Endothelial cell of umbilical vein (primary cell): ENCODE data around the gene DLAT. TPM values are rescaled to one million over a fixed set of nuclear protein-coding genes. Genes with fewer than 3 reads are reported as not detected.

Experiments used
- BruUV-seq: library from RNA; stranded (reverse); fragments of 400-500 nt; replicated peaks from 2 replicates; lab custom pipeline; 2021; lab: Mats Ljungman, UMichigan
- CTCF ChIA-PET: fragments of 300-600, 350-600 bp; sonication (Branson Sonifier 250); formaldehyde crosslinking; loops from one replicate; lab custom pipeline; 2021; ENCODE audit warnings: antibody characterized with exemption, inconsistent platforms; lab: Charles Lee
- POLR2A ChIA-PET: fragments of 300-600, 350-600 bp; sonication (Branson Sonifier 250); formaldehyde crosslinking; loops from one replicate; lab custom pipeline; 2021; ENCODE audit warnings: antibody characterized with exemption, inconsistent platforms; lab: Charles Lee
- DNase-seq: peaks from one replicate; pipeline ENCODE4 v3.0.0-alpha.2; 2011; ENCODE audit warnings: low read depth, low spot score
- FAIRE-seq: peaks from 2 replicates; lab custom pipeline; 2011; peaks lifted over from hg19 to GRCh38; lab: Jason Lieb, UNC
- H2AFZ ChIP-seq: 2 replicates; pipeline ENCODE4 v1.6.0; 2012; ENCODE audit warnings: low read depth, low read length, control low read depth, inconsistent platforms
- H3K27ac ChIP-seq: 2 replicates; pipeline ENCODE4 v1.5.1; 2011; ENCODE audit warnings: low read depth, mild to moderate bottlenecking, control low read depth, low read length, moderate library complexity; ENCODE audit not compliant: insufficient read depth
- H3K27me3 ChIP-seq, 2 experiments: 2 replicates each; pipeline versions ENCODE4 v1.6.0 to v1.6.1; 2011; ENCODE audit warnings: low read length in 2 of 2, mixed read lengths in 1 of 2; ENCODE audit not compliant: control insufficient read depth in 2 of 2, insufficient read depth in 2 of 2
- H3K36me3 ChIP-seq, 2 experiments: 2 replicates in 1 of 2; 3 replicates in 1 of 2; pipeline ENCODE4 v1.5.1; 2011; ENCODE audit warnings: low read length in 2 of 2, mild to moderate bottlenecking in 1 of 2, moderate library complexity in 1 of 2; ENCODE audit not compliant: control insufficient read depth in 2 of 2, insufficient read depth in 2 of 2; ENCODE audit errors: extremely low read depth in 1 of 2
- H3K4me1 ChIP-seq: 3 replicates; pipeline ENCODE4 v1.5.1; 2011; ENCODE audit warnings: mild to moderate bottlenecking, low read length; ENCODE audit not compliant: control insufficient read depth, insufficient read depth; ENCODE audit errors: extremely low read depth
- H3K4me2 ChIP-seq: 2 replicates; pipeline ENCODE4 v1.6.1; 2011; ENCODE audit warnings: low read length, control low read depth, mixed read lengths; ENCODE audit not compliant: insufficient read depth
- H3K4me3 ChIP-seq, 3 experiments: fragments of 200-600 bp in 1 of 3; sonication (generic), shearing (Covaris generic) in 1 of 3; replicated peaks in 1 of 3; 2 replicates each; pipeline ENCODE4 v1.5.1; 2011 to 2016; ENCODE audit warnings: control low read depth in 3 of 3, low read length in 3 of 3, mild to moderate bottlenecking in 2 of 3, inconsistent platforms in 1 of 3, low read depth in 1 of 3, moderate library complexity in 1 of 3; ENCODE audit not compliant: insufficient read depth in 1 of 3
- H3K79me2 ChIP-seq: 2 replicates; pipeline ENCODE4 v1.6.0; 2012; ENCODE audit warnings: low read length, inconsistent platforms; ENCODE audit not compliant: control insufficient read depth, insufficient read depth
- H3K9ac ChIP-seq: replicated peaks from 2 replicates; pipeline ENCODE3; 2011; ENCODE audit warnings: low read length, control low read depth; ENCODE audit not compliant: insufficient read depth; ENCODE audit errors: extremely low read depth
- H3K9me1 ChIP-seq: replicated peaks from 3 replicates; pipeline ENCODE4 v1.6.0; 2011; ENCODE audit warnings: mild to moderate bottlenecking, low read length; ENCODE audit not compliant: control insufficient read depth, insufficient read depth; ENCODE audit errors: extremely low read depth
- H3K9me3 ChIP-seq: replicated peaks from 2 replicates; pipeline ENCODE4 v1.5.1; 2012; ENCODE audit warnings: low read length, inconsistent platforms; ENCODE audit not compliant: control insufficient read depth, insufficient read depth
- H4K20me1 ChIP-seq: replicated peaks from 2 replicates; pipeline ENCODE3; 2011; ENCODE audit warnings: mild to moderate bottlenecking, low read length; ENCODE audit not compliant: control insufficient read depth, insufficient read depth; ENCODE audit errors: extremely low read depth
- CTCF ChIP-seq, 2 donors: IDR thresholded peaks; 1 replicate in 1 of 2; 2 replicates in 1 of 2; pipeline ENCODE4 v1.5.1; 2011; ENCODE audit warnings: low read length in 2 of 2, mild to moderate bottlenecking in 2 of 2, moderate library complexity in 2 of 2, control low read depth in 1 of 2, inconsistent platforms in 1 of 2, low read depth in 1 of 2; ENCODE audit not compliant: insufficient read depth in 1 of 2; ENCODE audit errors: extremely low read depth in 1 of 2
- EZH2 ChIP-seq: IDR thresholded peaks from 2 replicates; pipeline ENCODE4 v1.6.1; 2012; ENCODE audit warnings: borderline replicate concordance, low read depth, mild to moderate bottlenecking, moderate library complexity, low read length, inconsistent platforms; ENCODE audit not compliant: severe bottlenecking
- FOS ChIP-seq: IDR thresholded peaks from 2 replicates; pipeline ENCODE4 v1.6.1; 2011; ENCODE audit warnings: mild to moderate bottlenecking, low read length, moderate library complexity, borderline replicate concordance; ENCODE audit not compliant: insufficient read depth
- GATA2 ChIP-seq: IDR thresholded peaks from 2 replicates; pipeline ENCODE4 v1.7.0; 2011; ENCODE audit warnings: low read depth, mild to moderate bottlenecking, moderate library complexity, mixed read lengths, low read length; ENCODE audit not compliant: insufficient read length, insufficient read depth
- JUN ChIP-seq: IDR thresholded peaks from 2 replicates; pipeline ENCODE4 v1.6.1; 2011; ENCODE audit warnings: borderline replicate concordance, low read depth; ENCODE audit not compliant: insufficient read length, insufficient read depth
- MYC ChIP-seq: IDR thresholded peaks from one replicate; pipeline ENCODE4 v1.6.1; 2011; ENCODE audit warnings: mild to moderate bottlenecking, low read depth, low read length
- POLR2A ChIP-seq: IDR thresholded peaks from 2 replicates; pipeline ENCODE4 v1.6.1; 2012; ENCODE audit warnings: low read depth, mild to moderate bottlenecking, control low read depth, low read length
- POLR2AphosphoS5 ChIP-seq: IDR thresholded peaks from 2 replicates; pipeline ENCODE4 v1.6.1; 2012; ENCODE audit warnings: low read depth, mild to moderate bottlenecking, control low read depth, low read length, moderate library complexity; ENCODE audit not compliant: insufficient read depth
- dilution Hi-C: fragments of 300-500 bp; cut with MboI; formaldehyde crosslinking; loops from one replicate; pipeline ENCODE4 v1.15.0; 2019; ENCODE audit warnings: low sequenced_read_pairs; ENCODE audit not compliant: extremely low pct_ligation_motif_present
- intact Hi-C: fragments of 100-400 bp; cut with micrococcal nuclease; formaldehyde crosslinking; loops from one replicate; pipeline ENCODE4 v1.10.0; 2022
- polyA plus RNA-seq, 4 experiments: library from polyadenylated mRNA; depleted of rRNA in 3 of 4; stranded (reverse) in 3 of 4; unstranded in 1 of 4; fragments of >200 nt; gene quantifications; 2 replicates each; pipeline versions ENCODE4 v1.2.1 to v1.2.3, GENCODE V29; 2011 to 2012; ENCODE audit warnings: missing spikeins in 1 of 4
- total RNA-seq: library from RNA; stranded (reverse); gene quantifications from 2 replicates; pipeline ENCODE4 v1.2.3, GENCODE V29; 2021
- TF ChIP-seq, protein P1 (sequence below): IDR thresholded peaks from 2 replicates; pipeline ENCODE4 v1.6.1; 2011; ENCODE audit not compliant: insufficient read depth, insufficient read length

The DLAT gene
- total and polyA plus RNA-seq, 2 donors (not counting 3 experiments of a cell fraction or from before 2014, with no cell fraction given) = 13.3 to 41.3 TPM

GRCh38 chr11:112013497-112014164 lies 11.6 kb upstream of the DLAT start:
- intact Hi-C loops = no loop called here
- FAIRE-seq (peak; percentile 18), DNase-seq (no peak)
- dilution Hi-C loops = no loop called here
- H2AFZ ChIP-seq = no peak overlapping the region
- H3K4me3 ChIP-seq = no peak overlapping the region
- POLR2A ChIA-PET = no interaction called here
- H3K27me3 ChIP-seq = no peaks in the 10 kb centered on the region
- TF ChIP-seq MYC = no peak
- TF ChIP-seq POLR2AphosphoS5 = no peak
- no peak for TF ChIP-seq POLR2A
- TF ChIP-seq EZH2 = no peak
- TF ChIP-seq, protein P1, sequence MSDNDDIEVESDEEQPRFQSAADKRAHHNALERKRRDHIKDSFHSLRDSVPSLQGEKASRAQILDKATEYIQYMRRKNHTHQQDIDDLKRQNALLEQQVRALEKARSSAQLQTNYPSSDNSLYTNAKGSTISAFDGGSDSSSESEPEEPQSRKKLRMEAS = no peak
- no peak for TF ChIP-seq CTCF (IDR thresholded peaks at IDR 0.05; ENCODE audit: extremely low read depth in 1 of 2, insufficient read depth in 1 of 2, low read depth in 1 of 2, low read length in 2 of 2)
- no peak for TF ChIP-seq FOS
- no peak for TF ChIP-seq JUN
- no peak for TF ChIP-seq GATA2
- no peaks in the 10 kb centered on the region for H4K20me1 ChIP-seq
- no peak overlapping the region for H3K9ac ChIP-seq
- no peaks in the 10 kb centered on the region for H3K79me2 ChIP-seq
- no peaks in the 10 kb centered on the region for H3K9me3 ChIP-seq
- H3K9me1 ChIP-seq = no peaks in the 10 kb centered on the region
- peaks cover 0 to 2% of the 10 kb centered on the region in 2 experiments for H3K36me3 ChIP-seq
- H3K4me1 ChIP-seq = peaks cover 7% of the 10 kb centered on the region
- H3K27ac ChIP-seq = no peak overlapping the region
- CTCF ChIA-PET = interaction anchor here (0.7 kb wide), 1 partner anchor 45 kb away, joined by 4 read pairs; no protein-coding TSS in a partner anchor
- no TSS peak for BruUV-seq
- H3K4me2 ChIP-seq = no peak overlapping the region
